NT2/D1 (cell line): ENCODE measurements around the gene AK4.
"Not testable (repeated sequence)": the region's sequence is repeated elsewhere in the genome, so short reads cannot be mapped to it uniquely, and the experiment has no call there.

ENCODE experiments used
- DNase-seq: peaks from one replicate; pipeline ENCODE4 v3.0.0-alpha.2; 2011; ENCODE audit warnings: low read depth, low spot score
- H3K27me3 ChIP-seq: 2 replicates; pipeline ENCODE4 v1.6.0; 2011; ENCODE audit warnings: mild to moderate bottlenecking; ENCODE audit not compliant: insufficient read length, insufficient read depth
- H3K36me3 ChIP-seq: 2 replicates; pipeline ENCODE4 v1.6.1; 2011; ENCODE audit warnings: mild to moderate bottlenecking, low read length, mixed read lengths; ENCODE audit not compliant: insufficient read depth, insufficient read length
- H3K4me1 ChIP-seq: 2 replicates; pipeline ENCODE4 v1.5.1; 2011; ENCODE audit not compliant: insufficient read depth, insufficient read length
- H3K4me3 ChIP-seq: 2 replicates; pipeline ENCODE4 v1.5.1; 2011; ENCODE audit warnings: low read depth; ENCODE audit not compliant: insufficient read length
- H3K9ac ChIP-seq: 2 replicates; pipeline ENCODE4 v1.6.0; 2011; ENCODE audit warnings: low read depth; ENCODE audit not compliant: insufficient read length
- H3K9me3 ChIP-seq: 2 replicates; pipeline ENCODE4 v1.5.1; 2011; ENCODE audit warnings: mild to moderate bottlenecking, low read length; ENCODE audit not compliant: insufficient read depth
- SUZ12 ChIP-seq: IDR thresholded peaks from 2 replicates; pipeline ENCODE4 v1.6.1; 2011; ENCODE audit not compliant: insufficient read length, insufficient read depth; ENCODE audit errors: extremely low read depth
- YY1 ChIP-seq: IDR thresholded peaks from 2 replicates; pipeline ENCODE4 v1.6.1; 2011; ENCODE audit not compliant: insufficient read length, insufficient read depth
- ZNF274 ChIP-seq: IDR thresholded peaks from 2 replicates; pipeline ENCODE4 v1.6.1; 2011; ENCODE audit warnings: mild to moderate bottlenecking, low read depth, low read length

Gene AK4

DNA sequence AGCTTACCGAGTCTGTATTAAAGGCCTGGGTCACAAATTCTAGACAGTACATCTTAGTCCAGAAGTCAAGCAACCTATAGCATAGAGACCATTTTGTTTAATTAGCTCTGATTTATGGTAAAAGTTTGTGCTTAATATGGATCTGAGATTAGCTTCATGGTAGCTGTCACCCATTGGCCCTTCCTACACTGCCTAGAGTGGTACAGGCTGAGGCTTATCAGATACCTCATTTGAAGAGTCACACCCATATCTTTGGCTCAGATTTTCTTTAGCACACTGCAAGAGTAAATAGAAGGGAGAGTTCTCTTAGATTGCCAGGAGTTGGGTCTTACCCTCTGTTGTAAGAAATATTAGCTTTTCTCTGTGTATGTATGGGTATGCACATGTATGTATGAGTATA lies 3.6 kb downstream of the AK4 start:
- H3K4me1 ChIP-seq, result no peaks in the 10 kb centered on the region
- H3K9me3 ChIP-seq, result no peaks in the 10 kb centered on the region
- H3K27me3 ChIP-seq, result peaks cover 97% of the 10 kb centered on the region
- H3K4me3 ChIP-seq, result no peak overlapping the region
- DNase-seq, result no peak
- no peak overlapping the region for H3K9ac ChIP-seq
- no peak for TF ChIP-seq SUZ12
- no peak for TF ChIP-seq YY1
- TF ChIP-seq ZNF274, result no peak
- peaks cover 3% of the 10 kb centered on the region for H3K36me3 ChIP-seq

DNA sequence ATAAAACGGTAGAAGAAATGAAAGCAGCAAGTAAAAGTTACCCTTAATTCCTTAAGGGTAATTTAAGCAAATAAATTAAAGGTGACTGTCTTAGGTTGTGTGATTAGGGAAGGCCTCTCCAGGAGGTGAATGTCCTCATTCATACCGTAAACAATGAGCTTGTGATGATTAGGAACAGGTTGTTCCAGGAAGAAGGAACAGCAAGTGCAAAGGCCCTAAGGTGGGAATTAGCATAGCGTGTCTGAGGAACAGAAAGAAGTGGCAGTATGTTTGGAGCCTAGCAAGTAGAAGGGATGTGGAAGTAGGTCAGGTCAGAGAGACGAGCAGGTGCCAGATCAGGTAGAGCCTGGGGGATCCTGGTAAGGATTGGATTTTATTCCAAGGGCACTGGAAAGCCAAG lies 5.6 kb downstream of the AK4 start:
- no peaks in the 10 kb centered on the region for H3K9me3 ChIP-seq
- no peak for DNase-seq
- H3K27me3 ChIP-seq, result peaks cover 96% of the 10 kb centered on the region
- TF ChIP-seq YY1, result no peak
- no peak for TF ChIP-seq SUZ12
- no peaks in the 10 kb centered on the region for H3K4me1 ChIP-seq
- H3K9ac ChIP-seq, result no peak overlapping the region
- no peak overlapping the region for H3K4me3 ChIP-seq
- peaks cover 3% of the 10 kb centered on the region for H3K36me3 ChIP-seq

DNA sequence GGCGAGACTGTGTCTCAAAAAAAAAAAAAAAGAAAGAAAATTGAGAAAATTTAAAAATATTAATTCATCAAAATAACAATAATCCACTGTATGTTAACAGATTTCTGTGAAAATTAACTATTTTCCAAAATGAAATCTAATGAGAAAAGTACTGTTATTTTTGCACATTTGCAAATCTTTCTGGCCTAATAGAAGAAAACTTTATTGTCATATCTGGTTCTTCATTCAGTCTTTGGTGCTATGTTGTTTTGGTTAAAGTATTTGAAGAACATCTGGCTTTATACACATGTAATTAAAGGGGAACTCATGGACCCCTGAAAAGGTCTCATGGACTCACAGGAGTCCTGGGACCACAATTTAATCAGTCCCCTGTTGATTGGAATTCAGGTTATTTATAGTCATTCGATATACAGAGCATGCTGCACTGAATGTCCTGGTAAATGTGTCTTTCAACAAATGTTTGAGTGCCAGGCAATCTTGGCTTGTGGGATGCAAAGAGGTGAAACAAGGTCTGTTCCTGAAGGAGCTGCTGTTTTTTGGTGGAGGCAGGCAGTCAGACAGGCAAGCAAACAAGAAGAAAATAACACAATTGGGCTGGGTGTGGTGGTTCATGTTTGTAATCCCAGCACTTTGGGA lies 9.0 kb downstream of the AK4 start:
- DNase-seq, result no peak
- H3K4me3 ChIP-seq, result no peak overlapping the region
- H3K27me3 ChIP-seq, result peaks cover 94% of the 10 kb centered on the region
- H3K9me3 ChIP-seq, result no peaks in the 10 kb centered on the region
- no peak for TF ChIP-seq SUZ12
- no peak for TF ChIP-seq ZNF274
- no peak for TF ChIP-seq YY1
- no peak overlapping the region for H3K9ac ChIP-seq
- no peaks in the 10 kb centered on the region for H3K36me3 ChIP-seq
- H3K4me1 ChIP-seq, result no peaks in the 10 kb centered on the region

DNA sequence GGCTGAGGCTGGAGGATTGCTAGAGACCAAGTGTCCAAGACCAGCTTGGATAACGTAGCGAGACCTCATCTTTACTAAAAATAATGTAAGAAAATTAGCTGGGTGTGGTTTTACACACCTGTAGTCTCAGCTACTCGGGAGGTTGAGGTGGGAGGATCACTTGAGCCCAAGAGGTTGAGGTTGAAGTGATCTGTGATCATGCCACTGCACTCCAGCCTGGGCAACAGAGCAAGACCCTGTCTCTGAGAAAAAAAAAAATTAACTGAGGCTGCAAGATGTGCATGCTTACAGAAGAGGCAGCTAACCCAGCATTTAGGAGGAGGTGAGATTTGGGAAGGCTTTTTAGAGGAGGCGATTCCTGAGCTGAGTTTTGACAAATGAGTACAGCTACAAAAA lies 9.5 kb downstream of the AK4 start:
- no peak overlapping the region for H3K4me3 ChIP-seq
- no peak for DNase-seq
- H3K36me3 ChIP-seq, result no peaks in the 10 kb centered on the region
- peaks cover 93% of the 10 kb centered on the region for H3K27me3 ChIP-seq
- TF ChIP-seq SUZ12 (no peak), YY1 (no peak), ZNF274 (no peak)
- H3K4me1 ChIP-seq, result no peaks in the 10 kb centered on the region
- H3K9ac ChIP-seq, result no peak overlapping the region
- H3K9me3 ChIP-seq, result no peaks in the 10 kb centered on the region

DNA sequence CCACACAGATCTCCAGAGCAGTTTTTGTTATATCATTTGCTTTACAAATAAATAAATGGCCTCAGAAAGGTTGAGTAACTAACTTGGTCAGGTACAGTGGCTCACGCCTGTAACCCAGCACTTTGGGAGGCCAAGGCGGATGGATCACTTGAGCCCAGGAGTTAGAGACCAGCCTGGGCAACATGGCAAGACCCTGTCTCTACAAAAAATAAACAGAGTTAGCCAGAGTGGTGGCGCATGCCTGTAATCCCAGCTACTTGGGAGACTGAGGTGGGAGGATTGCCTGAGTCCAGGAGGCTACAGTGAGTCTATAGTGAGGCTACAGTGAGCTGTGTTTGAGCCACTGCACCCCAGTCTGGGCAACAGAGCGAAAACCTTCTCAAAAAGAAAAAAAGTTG lies 11.3 kb downstream of the AK4 start:
- not testable (repeated sequence) for H3K36me3 ChIP-seq, DNase-seq, H3K9me3 ChIP-seq, H3K9ac ChIP-seq, H3K4me1 ChIP-seq, H3K4me3 ChIP-seq
- H3K27me3 ChIP-seq, result peaks cover 89% of the 10 kb centered on the region

DNA sequence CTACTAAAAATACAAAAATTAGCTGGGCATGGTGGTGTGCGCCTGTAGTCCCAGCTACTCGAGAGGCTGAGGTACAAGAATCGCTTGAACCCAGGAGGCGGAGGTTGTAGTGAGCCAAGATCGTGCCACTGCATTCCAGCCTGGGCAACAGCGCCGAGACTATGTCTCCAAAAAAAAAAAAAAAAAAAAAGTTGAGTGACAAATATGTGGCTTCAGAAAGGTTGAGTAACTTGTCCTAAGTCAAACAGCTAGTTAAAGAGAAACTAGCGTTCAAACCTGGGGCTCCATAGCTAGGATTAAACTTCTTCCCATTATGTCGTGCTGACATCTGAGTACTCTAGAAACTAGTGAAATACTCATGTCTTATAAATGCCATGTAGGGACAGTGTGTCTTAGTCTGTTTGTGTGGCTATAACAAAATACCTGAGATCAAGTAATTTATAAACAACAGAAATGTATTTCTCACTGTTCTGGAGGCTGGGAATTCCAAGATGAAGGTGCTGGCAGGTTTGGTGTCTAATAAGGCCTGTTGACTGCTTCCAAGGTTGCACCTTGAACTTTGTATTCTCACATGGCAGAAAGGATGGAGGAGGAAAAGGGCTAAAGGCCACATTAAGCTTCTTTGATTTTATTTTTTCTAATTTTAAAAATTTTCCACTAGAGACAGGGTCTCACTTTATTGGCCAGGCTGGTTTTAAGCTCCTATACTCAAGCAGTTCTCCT lies 12.0 kb downstream of the AK4 start:
- Histone ChIP-seq H3K27me3 (peaks cover 83% of the 10 kb centered on the region), H3K9ac (no peak overlapping the region), H3K4me1 (no peaks in the 10 kb centered on the region), H3K36me3 (no peaks in the 10 kb centered on the region), H3K9me3 (no peaks in the 10 kb centered on the region), H3K4me3 (no peak overlapping the region)
- DNase-seq, result no peak
- TF ChIP-seq ZNF274 (no peak), SUZ12 (no peak), YY1 (no peak)

DNA sequence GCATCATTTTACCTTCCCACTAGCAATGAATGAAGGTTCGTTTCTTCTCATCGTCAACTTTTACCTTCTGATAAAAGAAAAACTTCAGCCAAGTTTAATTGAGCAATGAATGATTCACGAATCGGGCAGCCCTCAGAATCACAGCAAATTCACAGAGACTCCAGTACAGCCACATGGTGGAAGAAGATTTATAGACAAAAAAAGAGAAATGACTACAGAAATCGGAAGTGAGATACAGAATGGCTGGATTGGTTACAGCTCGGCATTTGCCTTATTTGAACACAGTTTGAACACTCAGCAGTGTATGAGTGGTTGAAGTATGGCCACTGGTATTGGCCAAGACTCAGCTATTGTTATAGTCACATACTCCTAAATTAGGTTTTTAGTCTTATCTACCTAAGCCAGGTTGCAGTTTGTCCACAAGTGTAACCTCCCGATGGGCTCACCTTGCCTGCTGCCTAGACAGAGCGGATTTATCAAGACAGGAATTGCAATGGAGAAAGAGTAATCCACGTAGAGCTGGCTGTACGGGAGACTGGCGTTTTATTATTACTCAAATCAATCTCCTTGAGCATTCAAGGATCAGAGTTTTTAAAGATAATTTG lies 15.3 kb downstream of the AK4 start:
- no peak overlapping the region for H3K4me3 ChIP-seq
- H3K27me3 ChIP-seq, result peaks cover 51% of the 10 kb centered on the region
- H3K9me3 ChIP-seq, result no peaks in the 10 kb centered on the region
- H3K9ac ChIP-seq, result no peak overlapping the region
- TF ChIP-seq SUZ12, result no peak
- TF ChIP-seq YY1, result no peak
- TF ChIP-seq ZNF274, result no peak
- no peaks in the 10 kb centered on the region for H3K36me3 ChIP-seq
- no peak for DNase-seq
- H3K4me1 ChIP-seq, result no peaks in the 10 kb centered on the region

DNA sequence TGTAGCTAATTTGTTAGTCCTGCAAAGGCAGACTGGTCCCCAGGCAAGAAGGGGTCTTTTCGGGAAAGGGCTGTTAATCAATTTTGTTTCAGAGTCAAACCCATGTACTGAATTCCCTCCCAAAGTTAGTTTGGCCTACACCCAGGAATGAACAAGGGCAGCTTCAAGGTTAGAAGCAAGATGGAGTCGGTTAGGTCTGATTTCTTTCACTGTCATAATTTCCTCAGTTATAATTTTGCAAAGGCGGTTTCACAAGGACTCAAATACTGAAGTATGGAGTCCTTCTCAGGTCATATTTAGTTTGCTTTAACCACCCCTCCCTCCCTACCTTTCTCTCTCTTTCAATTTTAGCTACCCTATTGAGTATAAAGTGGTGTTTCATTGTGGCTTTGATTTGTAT lies 16.1 kb downstream of the AK4 start:
- H3K4me3 ChIP-seq, H3K36me3 ChIP-seq, H3K4me1 ChIP-seq, DNase-seq, H3K9ac ChIP-seq, H3K9me3 ChIP-seq: not testable (repeated sequence)
- H3K27me3 ChIP-seq, result peaks cover 44% of the 10 kb centered on the region
